ENCODE measurements around the gene UBR1.
A peak's percentile ranks its signal among the peaks of the same experiment; 100 is the strongest.
"Not testable (repeated sequence)": the region's sequence is repeated elsewhere in the genome, so short reads cannot be mapped to it uniquely, and the experiment has no call there.

Gene UBR1

DNA sequence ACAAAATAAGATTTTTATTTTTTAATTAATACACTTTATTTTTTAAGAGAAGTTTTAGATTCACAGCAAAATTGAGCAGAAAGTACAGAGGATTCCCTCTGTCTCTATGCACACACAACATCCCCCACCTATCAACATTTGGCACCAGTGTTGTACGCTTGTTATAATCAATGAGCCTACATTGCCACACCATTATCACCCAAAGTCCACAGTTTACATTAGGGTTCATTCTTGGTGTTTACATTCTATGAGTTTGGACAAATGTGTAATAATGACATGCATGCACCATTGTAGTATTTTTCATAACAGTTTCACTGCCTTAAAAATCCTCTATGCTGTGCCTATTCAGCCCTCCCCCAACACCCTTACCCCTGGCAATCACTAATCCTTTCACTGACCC is 134.0 kb downstream of the UBR1 start:
- no peak for DNase-seq (ENCODE audit: low read depth)

GRCh38 chr15:42964476-42964875 is 141.4 kb downstream of the UBR1 start:
- DNase-seq (ENCODE audit: low read depth), result no peak

GRCh38 chr15:42955518-42955917 is 150.3 kb downstream of the UBR1 start:
- peak; percentile 77 for DNase-seq (ENCODE audit: low read depth)

- DNase-seq (ENCODE audit: low read depth), result no peak
These were observed 151.5 kb downstream of the UBR1 start for GRCh38 chr15:42954291-42954690.

- not testable (repeated sequence) for DNase-seq (ENCODE audit: low read depth)
These were observed 156.9 kb downstream of the UBR1 start for GRCh38 chr15:42948898-42949297.

GRCh38 chr15:42940527-42940926 is 165.3 kb downstream of the UBR1 start:
- no peak for DNase-seq (ENCODE audit: low read depth)

DNA sequence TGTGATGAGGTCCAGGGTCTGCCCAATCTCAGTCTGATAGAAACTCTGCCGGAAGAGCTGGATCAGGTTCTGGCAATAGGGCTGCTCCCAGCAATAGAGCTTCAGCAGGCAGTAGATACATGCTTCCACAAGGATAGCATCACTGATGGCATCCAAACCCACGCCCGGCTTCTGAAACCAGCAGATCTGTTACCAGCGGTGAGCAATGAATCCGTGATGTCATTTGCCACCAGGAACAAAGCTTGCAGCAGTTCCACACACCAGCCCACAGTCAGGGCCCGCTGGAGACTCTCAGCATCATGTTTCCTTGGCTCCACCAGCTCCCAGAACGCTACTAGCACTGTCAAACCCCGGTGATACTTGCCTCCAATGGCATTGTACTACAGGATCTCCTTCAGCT is 166.0 kb downstream of the UBR1 start:
- no peak for DNase-seq (ENCODE audit: low read depth)

- DNase-seq (ENCODE audit: low read depth), result no peak
These were observed 168.7 kb downstream of the UBR1 start for GRCh38 chr15:42937143-42937542.

GRCh38 chr15:42933886-42934667 is 171.8 kb downstream of the UBR1 start:
- DNase-seq (ENCODE audit: low read depth), result no peak

DNA sequence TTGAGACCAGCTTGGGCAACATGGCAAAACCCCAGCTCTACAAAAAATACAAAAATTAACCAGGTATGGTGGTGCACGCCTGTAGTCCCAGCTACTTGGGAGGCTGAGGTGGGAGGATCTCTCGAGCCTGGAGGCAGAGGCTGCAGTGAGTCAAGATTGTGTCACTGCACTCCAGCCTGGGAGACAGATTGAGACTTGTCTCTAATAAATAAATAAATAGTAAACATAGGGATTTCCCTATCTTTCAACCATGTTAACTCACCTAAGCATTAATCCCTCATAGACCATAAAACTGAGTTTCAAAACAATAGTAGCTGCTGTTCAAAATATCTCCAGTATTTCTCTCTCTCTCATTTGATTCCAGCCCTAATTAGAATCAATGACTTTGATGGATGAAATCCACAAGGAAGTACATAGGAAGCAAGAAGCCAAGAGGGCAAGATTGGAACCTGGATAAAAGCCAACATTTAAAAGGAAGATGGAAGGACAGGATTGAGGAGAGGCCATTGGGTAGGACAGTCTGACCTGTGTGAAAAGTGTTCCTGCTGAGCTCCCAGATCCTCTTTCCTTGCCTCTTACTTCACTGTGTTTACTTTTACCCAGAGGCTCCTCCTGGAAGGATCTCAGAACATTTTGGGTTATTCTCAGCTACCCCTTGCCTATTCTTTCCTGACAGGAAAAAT is 172.9 kb downstream of the UBR1 start:
- DNase-seq (ENCODE audit: low read depth), result no peak

GRCh38 chr15:42931702-42932486 is 173.9 kb downstream of the UBR1 start:
- DNase-seq (ENCODE audit: low read depth), result no peak

- no peak for DNase-seq (ENCODE audit: low read depth)
These were observed 176.5 kb downstream of the UBR1 start for GRCh38 chr15:42929306-42929848.

DNA sequence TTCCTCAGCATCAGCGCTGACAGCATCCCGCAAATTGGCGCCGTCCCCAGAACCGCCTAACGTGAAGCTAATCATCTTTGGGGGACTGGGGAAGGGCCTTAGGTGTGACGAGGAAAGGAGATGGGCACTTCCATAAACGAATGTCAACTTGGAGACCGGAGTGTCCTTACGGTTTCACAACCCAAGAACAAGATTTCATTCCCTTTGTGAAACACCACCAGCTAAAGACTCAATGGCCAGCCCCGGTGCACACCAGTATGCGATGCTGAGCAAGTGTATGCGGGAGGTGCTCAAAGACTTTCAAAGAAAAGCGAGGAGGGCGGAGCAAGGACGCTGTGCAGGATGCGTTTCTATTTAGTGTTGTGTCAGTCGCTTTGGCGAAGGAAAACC is 184.5 kb downstream of the UBR1 start:
- DNase-seq (ENCODE audit: low read depth), result no peak

- DNase-seq (ENCODE audit: low read depth), result peak; percentile 96
These were observed 185.1 kb downstream of the UBR1 start, which contains the start of gene TTBK2 for GRCh38 chr15:42920519-42921341. TSS of gene TTBK2 (minus strand) at chr15:42920778. CDS start at chr15:42878617, 42,161 bp downstream.

GRCh38 chr15:42919799-42920518 is 185.9 kb downstream of the UBR1 start:
- DNase-seq (ENCODE audit: low read depth), result no peak

DNA sequence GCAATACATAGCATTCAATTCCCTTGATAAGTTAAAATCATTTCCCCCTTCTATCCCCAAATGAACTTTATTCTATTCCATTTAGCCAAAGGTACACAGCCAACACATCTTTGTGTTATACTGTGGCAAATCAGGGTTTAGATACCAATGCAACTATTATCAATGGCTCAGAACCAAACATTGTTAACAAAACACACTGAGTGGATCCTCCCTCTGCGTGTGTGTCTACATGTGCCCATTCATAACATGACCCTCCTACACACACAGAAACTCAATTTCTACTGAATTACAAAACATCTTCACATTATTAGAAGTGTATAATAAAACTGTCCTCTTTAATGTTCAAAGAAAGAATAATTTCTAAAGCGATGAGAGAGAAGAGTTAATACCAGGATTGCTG is 186.5 kb downstream of the UBR1 start:
- DNase-seq (ENCODE audit: low read depth), result no peak

DNA sequence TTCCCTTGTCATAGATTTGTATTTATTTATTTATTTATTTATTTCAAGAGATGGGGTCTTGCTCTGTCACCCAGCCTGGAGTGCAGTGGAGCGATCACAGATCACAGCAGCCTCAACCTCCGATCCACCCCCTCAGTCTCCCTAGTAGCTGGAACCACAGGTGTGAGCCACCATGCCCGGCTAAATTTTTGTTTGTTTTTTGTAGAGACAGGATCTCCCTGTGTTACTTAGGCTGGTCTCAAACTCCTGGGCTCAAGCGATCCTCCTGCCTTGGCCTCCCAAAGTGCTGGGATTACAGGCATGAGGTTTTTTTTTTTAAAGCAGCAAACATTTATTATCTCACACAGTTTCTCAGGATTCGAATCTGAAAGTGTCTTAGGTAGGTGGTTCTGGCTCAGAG is 187.8 kb downstream of the UBR1 start:
- no peak for DNase-seq (ENCODE audit: low read depth)

DNA sequence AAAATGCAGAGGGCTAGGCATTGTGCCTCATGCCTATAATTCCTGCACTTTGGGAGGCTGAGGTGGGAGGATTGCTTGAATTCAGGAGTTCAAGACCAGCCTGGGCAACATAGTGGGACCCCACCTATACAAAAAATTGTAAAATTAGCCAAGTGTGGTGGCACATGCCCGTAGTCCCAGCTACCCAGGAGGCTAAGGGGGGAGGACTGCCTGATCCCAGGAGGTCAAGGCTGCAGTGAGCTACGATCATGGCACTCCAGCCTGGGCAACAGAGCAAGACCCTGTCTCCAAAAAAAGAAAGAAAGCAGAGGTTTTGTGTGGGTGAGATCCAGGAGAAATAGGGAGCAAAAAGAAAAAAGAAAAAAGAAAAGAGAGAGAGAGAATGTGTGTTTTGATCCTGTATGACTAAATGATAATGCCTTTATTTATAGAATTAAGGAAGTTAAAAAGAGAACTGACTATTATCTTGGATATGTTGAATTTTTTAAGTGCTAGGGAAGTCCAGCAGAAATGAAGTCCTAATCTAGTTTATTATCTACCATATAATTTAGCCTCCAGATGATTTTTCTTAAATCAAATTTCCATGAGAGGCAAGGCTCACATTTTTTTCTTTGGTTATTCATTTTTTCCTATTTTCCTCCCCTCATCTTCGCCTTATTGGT is 190.1 kb downstream of the UBR1 start:
- no peak for DNase-seq (ENCODE audit: low read depth)

DNA sequence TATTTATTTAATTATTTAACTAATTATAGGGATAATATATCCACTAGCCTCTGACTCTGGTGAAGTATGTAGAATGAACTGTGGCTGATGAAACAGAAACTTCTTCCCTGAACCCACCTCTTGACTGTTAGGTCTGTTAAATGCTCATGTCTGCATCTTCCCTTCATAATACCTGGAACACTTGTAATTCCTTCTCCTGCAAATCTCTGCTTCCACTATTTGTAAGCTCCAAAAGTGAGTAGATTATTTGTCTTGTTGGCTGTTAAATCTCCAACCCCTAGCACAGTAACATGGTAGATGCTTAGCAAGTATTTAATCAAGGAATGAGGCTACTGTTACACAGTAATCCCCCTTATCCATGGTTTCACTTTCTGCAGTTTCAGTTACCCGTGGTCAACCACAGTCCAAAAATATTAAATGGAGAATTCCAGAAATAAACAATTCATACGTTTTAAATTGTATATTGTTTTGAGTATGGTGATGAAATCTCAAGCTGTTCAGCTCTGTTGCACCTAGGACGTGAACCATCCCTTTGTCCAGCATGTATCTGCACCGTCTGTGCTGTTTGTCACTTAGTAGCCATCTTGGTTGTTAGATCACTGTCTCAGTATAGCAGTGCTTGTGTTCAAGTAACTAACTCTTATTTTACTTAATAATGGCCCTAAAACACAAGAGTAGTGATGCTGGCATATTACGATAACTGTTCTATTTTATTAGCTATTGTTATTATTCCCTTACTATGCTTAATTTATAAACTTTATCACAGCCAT is 190.9 kb downstream of the UBR1 start:
- no peak for DNase-seq (ENCODE audit: low read depth)
